ENCODE results near the gene LRRC26.
"Not testable (repeated sequence)": the region's sequence is repeated elsewhere in the genome, so short reads cannot be mapped to it uniquely, and the experiment has no call there.

The LRRC26 gene

GRCh38 chr9:137141050-137141810, 28.6 kb downstream of the LRRC26 start:
- DNase-seq (ENCODE audit: low read depth), result no peak
- H3K4me3 ChIP-seq (ENCODE audit: low read depth, low read length), result no peak overlapping the region

- no peak overlapping the region for H3K4me3 ChIP-seq (ENCODE audit: low read depth, low read length)
- DNase-seq (ENCODE audit: low read depth), result no peak
Measured at GRCh38 chr9:137140151-137141012, 29.5 kb downstream of the LRRC26 start.

DNA sequence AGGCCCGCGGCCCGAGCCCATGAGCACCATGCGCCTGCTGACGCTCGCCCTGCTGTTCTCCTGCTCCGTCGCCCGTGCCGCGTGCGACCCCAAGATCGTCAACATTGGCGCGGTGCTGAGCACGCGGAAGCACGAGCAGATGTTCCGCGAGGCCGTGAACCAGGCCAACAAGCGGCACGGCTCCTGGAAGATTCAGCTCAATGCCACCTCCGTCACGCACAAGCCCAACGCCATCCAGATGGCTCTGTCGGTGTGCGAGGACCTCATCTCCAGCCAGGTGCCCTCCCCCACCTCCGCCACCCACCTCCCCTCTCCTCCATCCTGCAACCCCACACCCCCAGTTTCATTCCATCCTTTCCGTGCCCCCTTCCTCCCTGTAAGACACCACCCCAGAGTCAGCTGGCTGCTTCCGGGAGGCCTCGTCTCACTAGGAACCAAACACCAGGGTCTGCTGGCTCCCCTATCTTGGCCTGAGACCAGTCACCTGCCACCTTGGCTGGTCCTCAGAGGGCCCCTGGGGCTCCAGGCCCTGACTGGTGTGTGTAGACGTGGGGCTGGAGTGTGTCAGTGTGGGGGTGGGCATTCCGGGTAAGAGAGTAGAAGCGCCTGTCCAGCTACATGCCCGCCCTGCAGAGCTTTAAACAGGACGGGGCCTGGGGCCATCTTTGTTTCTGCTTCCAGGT, 30.2 kb downstream of the LRRC26 start:
- no peak for DNase-seq (ENCODE audit: low read depth)
- H3K4me3 ChIP-seq (ENCODE audit: low read depth, low read length), result no peak overlapping the region

DNA sequence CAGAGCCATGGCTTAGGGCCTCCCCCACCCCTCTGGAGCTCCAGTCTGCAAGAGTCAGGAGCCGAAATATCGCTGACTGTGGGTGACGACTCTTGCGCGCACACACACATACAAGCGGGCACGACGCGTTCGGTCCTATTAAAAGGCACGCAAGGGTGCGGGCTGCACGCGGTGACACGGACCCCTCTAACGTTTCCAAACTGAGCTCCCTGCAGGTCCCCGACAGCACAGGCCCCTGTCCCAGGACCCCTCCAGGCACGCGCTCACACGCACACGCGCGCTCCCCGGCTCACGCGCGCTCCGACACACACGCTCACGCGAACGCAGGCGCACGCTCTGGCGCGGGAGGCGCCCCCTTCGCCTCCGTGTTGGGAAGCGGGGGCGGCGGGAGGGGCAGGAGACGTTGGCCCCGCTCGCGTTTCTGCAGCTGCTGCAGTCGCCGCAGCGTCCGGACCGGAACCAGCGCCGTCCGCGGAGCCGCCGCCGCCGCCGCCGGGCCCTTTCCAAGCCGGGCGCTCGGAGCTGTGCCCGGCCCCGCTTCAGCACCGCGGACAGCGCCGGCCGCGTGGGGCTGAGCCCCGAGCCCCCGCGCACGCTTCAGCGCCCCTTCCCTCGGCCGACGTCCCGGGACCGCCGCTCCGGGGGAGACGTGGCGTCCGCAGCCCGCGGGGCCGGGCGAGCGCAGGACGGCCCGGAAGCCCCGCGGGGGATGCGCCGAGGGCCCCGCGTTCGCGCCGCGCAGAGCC, 31.0 kb downstream of the LRRC26 start, which contains the start of gene GRIN1:
Gene GRIN1, plus strand, starts transcription at position 433 of the 746 bp plus-strand sequence. CDS start 333 bp downstream, outside the sequence.
- H3K4me3 ChIP-seq (ENCODE audit: low read depth, low read length), result no peak within 1 kb of the TSS
- no peak for DNase-seq (ENCODE audit: low read depth)

- H3K4me3 ChIP-seq (ENCODE audit: low read depth, low read length), result no peak overlapping the region
- no peak for DNase-seq (ENCODE audit: low read depth)
Measured at GRCh38 chr9:137138058-137138721, 31.7 kb downstream of the LRRC26 start.

GRCh38 chr9:137136881-137137607, 32.8 kb downstream of the LRRC26 start:
- H3K4me3 ChIP-seq (ENCODE audit: low read depth, low read length), result no peak overlapping the region

DNA sequence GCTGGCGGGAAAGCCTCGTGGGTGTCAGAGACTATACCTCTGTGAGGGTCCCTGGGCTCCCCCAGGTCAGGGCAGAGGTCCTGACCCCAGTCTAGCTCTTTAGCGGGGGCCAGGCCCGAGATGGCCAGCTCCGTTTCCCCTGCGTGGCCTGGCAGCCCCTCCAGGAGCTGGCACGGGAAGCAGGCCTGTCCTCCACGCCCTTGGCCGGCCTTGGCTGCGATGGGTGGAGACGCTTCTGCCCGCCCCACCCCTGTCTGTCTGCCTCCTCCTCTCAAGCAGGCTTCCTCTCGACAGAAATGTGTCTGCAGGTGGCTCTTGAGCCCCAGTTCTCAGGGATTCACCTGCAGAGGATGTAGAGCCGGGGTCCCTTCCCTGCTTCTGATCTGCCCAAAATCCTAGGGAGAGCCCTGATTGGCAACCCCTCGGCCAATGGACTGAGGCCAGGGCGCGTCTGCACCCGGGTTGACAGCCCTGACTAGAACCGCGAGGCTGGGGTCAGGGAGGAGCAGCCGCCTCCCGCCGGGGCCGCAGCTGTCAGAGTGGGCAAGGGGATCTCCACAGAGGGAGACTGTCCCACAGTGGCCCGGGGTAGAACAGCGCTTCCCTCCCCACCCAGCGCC, 33.5 kb downstream of the LRRC26 start:
- H3K4me3 ChIP-seq (ENCODE audit: low read depth, low read length), result no peak overlapping the region
- DNase-seq (ENCODE audit: low read depth), result no peak

More at GRCh38 chr9:137136881-137137607, 32.8 kb downstream of the LRRC26 start:
- DNase-seq (ENCODE audit: low read depth), result no peak

- not testable (repeated sequence) for H3K4me3 ChIP-seq (ENCODE audit: low read depth, low read length); DNase-seq (ENCODE audit: low read depth)
Measured at GRCh38 chr9:137135154-137135553, 34.7 kb downstream of the LRRC26 start.

DNA sequence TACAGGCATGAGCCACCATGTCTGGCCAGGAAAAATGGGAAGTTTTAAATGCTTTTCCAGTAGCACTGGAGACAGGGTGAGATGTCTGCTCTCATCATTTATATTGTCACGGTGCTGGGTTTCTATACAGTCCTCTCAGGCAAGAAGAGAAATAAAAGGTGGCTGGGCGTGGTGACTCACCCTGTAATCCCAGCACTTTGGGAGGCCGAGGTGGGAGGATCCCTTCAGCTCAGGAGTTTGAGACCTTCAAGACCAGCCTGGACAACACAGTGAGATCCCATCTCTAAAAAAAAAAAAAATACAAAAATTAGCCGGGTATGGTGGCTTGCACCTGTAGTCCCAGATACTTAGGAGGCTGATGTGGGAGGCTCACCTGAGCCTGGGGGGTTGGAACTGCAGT, 35.7 kb downstream of the LRRC26 start:
- no peak overlapping the region for H3K4me3 ChIP-seq (ENCODE audit: low read depth, low read length)
- no peak for DNase-seq (ENCODE audit: low read depth)

DNA sequence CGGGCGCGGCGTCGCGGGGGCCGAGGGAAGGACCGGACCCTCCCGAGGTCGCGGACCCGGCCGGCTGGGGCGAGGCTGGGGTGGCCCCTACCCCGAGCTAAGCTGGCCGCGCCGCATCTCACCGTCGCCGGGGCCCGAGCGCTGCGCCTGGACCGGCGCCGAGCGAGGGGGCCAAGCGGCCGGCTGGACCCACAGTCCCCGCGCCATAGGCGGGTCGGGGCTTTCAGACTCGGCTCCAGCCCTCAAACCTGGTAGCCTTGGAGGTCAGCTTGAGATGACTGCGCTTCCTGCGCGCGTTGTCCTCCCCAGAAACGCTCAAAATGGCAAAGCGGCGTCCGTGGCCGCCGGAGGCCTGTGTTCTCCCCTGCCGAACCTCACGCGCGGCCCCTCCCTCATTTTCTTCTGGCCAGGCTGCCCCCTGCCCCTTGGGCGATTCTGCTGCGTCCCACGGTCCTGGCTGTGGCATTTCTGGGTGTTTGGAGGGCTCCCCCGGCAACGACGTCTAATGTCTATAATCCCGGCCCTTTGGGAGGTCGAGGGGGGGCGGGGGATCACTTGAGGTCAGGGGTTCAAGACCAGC, 39.6 kb downstream of the LRRC26 start:
- DNase-seq (ENCODE audit: low read depth), result no peak
- H3K4me3 ChIP-seq (ENCODE audit: low read depth, low read length), result peak overlapping the region; percentile 79

GRCh38 chr9:137129456-137130175, 40.2 kb downstream of the LRRC26 start:
- peak; percentile 76 for DNase-seq (ENCODE audit: low read depth)
- H3K4me3 ChIP-seq (ENCODE audit: low read depth, low read length), result peak overlapping the region; percentile 79

DNA sequence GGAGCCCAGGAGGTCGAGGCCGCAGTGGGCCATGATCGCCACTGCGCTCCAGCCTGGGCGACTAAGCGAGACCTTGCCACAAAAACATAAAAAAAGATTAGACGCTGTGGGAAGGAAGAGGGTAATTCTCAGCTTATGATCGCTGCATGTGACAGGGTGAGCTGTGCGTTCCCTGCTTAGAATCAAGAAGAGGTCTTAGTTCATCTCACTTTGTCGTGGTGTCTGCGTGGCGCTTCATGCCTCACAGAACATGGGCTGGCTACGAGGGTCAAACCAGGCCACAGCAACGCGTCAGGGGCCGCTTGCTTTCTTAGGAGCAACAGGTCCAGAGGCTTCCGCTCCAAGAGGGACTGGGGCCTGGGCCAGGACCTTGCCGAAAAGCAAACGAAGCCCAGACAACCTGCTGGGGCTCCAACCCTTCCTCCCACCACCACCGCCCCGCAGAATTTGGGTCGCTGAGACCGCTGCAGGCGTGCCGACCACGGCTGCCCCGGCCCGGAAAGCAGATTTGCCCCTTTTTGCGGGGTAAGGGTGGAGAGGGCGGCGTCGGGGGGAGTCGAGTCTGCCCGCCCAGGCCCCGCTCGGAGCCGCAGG, 40.9 kb downstream of the LRRC26 start:
- no peak for DNase-seq (ENCODE audit: low read depth)
- H3K4me3 ChIP-seq (ENCODE audit: low read depth, low read length), result peak overlapping the region; percentile 79

GRCh38 chr9:137128158-137128861, 41.5 kb downstream of the LRRC26 start:
- peak overlapping the region; percentile 79 for H3K4me3 ChIP-seq (ENCODE audit: low read depth, low read length)
- no peak for DNase-seq (ENCODE audit: low read depth)

GRCh38 chr9:137127301-137128157, 42.3 kb downstream of the LRRC26 start:
- no peak overlapping the region for H3K4me3 ChIP-seq (ENCODE audit: low read depth, low read length)

GRCh38 chr9:137126786-137127185, 43.1 kb downstream of the LRRC26 start:
- H3K4me3 ChIP-seq (ENCODE audit: low read depth, low read length), result no peak overlapping the region
- DNase-seq (ENCODE audit: low read depth), result no peak

More at GRCh38 chr9:137127301-137128157, 42.3 kb downstream of the LRRC26 start:
- DNase-seq (ENCODE audit: low read depth), result no peak
